ENCODE data around the gene RGS19.

RGS19 gene

GRCh38 chr20:64108731-64109681, 29.7 kb upstream of the RGS19 start:
- no peak for DNase-seq

DNA sequence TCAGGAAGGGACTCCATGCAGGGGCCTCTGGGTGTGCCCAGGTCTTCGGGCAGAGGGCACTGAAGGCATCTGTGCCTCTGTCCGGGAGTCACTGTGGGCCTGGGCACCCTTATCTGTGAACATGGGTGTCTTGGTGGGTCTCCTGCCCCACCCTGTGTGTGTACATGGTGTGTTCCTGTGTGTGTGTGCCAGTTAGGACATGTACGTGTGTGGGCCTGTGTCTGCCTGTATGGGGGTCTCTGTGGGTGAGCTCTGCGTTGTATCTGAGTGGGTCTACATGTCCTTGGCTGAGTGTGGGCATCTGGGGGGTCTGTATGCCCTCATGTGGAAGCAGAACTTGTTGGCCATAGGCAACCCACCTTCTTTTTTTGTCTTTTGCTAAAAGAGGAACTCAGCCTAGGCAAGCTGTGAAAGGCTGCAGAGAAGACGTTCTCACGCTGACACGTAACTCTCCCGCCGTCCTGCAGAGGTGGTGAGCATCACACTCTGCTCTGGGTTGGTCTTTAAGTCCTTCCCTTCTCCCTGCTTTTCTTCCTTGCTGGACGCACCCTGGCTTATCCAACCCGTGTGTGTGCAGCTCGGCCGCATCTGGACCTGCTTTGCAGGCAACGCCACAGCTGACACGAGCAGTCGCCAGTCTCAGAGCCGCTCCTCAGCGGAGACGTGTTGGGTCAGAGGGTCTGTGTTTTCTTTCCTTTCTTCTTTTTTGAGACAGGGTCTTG, 28.6 kb upstream of the RGS19 start:
- DNase-seq = no peak

GRCh38 chr20:64106981-64107735, 27.8 kb upstream of the RGS19 start, which contains the start of gene NPBWR2:
Gene NPBWR2 (minus strand): TSS chr20:64107565. CDS start chr20:64106831, 734 bp downstream.
- no peak for DNase-seq

GRCh38 chr20:64106435-64106961, 27.2 kb upstream of the RGS19 start:
- DNase-seq = no peak

DNA sequence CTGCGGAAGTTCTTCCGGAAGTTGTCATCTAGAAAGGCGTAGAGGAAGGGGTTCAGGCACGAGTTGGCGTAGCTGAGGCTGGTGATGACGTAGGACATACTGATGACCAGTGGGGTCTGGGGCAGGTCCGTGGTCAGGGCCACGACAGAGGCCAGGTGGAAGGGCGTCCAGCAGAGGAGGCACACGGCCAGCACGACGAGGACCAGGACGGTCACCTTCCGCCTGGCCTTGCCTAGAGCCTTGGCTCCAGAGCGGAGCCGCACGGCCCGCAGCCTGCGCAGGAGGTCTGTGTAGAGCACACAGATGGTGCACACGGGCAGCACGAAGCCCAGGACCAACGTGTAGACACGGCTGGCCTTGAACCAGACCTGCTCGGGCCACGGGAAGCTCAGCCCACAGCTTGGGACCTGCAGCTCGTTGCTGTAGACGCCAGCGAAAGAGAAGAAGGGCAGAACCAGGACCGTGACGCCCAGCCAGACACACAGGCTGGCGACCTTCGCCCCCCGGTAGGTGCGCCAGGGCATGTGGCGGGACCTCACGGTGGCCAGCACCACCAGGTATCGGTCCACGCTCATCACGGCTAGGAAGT, 26.6 kb upstream of the RGS19 start:
- no peak for DNase-seq

- no peak for DNase-seq
Measured at GRCh38 chr20:64104667-64105451, 25.5 kb upstream of the RGS19 start.

- no peak for DNase-seq
Measured at GRCh38 chr20:64103871-64104666, 24.8 kb upstream of the RGS19 start.

- DNase-seq = no peak
Measured at GRCh38 chr20:64102647-64103354, 23.5 kb upstream of the RGS19 start.

- DNase-seq = peak; percentile 57
Measured at GRCh38 chr20:64101731-64102621, 22.7 kb upstream of the RGS19 start.

- DNase-seq = no peak
Measured at GRCh38 chr20:64100946-64101688, 21.8 kb upstream of the RGS19 start.

DNA sequence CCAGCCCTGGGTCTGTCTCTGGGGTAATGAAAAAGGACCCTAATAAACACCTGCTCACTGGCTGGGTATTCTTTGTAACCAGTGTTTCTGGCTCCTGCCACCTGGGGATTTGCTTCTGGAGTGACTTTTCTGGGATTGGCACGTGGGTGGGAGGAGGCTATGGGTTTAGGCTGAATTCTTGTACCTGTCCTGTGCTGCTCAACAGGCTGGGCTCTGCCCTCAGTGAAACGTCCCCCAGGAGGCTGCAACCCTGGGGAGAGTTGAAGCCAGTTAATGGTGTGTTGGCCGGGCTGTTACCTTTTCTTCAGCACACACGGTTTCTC, 21.2 kb upstream of the RGS19 start:
- peak; percentile 1 for DNase-seq

- peak; percentile 1 for DNase-seq
Measured at GRCh38 chr20:64099880-64100565, 20.7 kb upstream of the RGS19 start.

DNA sequence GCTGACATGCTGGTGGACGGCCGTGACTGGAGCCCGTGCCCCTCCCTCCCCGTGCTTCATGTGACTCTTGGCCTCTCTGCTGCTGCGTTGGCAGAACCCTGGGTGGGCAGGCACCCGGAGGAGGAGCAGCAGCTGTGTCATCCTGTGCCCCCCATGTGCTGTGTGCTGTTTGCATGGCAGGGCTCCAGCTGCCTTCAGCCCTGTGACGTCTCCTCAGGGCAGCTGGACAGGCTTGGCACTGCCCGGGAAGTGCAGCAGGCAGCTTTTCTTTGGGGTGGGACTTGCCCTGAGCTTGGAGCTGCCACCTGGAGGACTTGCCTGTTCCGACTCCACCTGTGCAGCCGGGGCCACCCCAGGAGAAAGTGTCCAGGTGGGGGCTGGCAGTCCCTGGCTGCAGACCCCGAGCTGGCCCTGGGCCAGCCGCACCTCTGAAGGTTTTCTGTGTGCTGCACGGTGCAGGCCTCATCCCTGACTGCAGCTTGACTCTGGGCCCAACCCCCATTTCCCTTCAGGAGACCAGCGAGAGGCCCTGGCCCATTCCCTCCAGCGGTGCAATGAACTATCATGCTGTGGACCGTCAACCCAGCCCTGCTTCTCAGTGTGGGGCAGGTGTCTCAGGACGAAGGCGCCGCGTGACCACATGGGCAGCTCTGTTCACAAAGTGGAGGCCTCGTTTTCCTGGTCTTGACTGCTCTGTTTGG, 19.9 kb upstream of the RGS19 start:
- DNase-seq = peak; percentile 8

GRCh38 chr20:64098471-64099013, 19.2 kb upstream of the RGS19 start:
- peak; percentile 2 for DNase-seq

DNA sequence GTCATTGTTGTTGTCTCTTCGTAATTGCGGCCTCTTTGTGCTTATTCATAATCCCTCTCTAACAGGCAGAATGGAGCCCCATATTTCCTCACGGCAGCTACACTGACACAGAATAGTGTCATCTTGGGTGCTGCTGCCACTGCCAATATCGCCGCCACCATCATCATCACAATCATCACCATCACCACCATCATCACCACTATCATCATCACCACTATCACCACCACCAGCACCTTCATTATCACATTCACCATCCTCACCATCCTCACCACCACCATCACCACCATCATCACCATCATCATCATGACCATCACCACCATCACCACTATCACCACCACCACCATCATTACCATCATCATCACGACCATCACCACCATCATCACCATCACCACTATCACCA, 17.2 kb upstream of the RGS19 start:
- DNase-seq = no peak

DNA sequence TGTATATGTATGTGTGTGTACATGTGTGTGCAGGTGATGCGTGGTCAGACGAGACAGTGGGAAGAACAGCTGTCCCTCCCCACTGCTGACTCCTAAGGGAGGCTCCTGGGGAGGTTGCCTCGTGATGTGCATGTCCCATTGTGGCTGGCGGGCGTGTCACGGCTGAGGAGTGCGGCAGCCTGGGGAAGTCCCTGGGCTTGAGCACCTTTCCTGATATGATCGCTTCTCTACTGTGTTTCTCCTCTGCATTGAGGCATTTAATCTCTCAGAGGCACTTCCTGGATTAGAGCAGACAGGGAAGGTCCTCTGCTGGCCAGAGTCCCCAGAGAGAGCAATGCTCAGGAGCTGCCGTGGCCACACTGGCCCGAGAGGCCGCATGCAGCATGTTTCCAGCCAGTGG, 16.6 kb upstream of the RGS19 start:
- no peak for DNase-seq

Measured in right kidney (tissue), 1 donor.